Ishikawa (cell line): ENCODE measurements around the gene RAB4B.

ENCODE experiments used
- CEBPB ChIP-seq: IDR thresholded peaks from 2 replicates; pipeline ENCODE4 v1.6.1; 2012
- CREB1 ChIP-seq: IDR thresholded peaks from 2 replicates; pipeline ENCODE4 v1.6.1; 2012; ENCODE audit warnings: low read depth
- EGR1 ChIP-seq: IDR thresholded peaks from 2 replicates; pipeline ENCODE4 v1.6.1; 2012
- EP300 ChIP-seq: IDR thresholded peaks from 2 replicates; pipeline ENCODE4 v1.6.1; 2012; ENCODE audit warnings: borderline replicate concordance
- FOXM1 ChIP-seq: IDR thresholded peaks from 2 replicates; pipeline ENCODE4 v1.6.1; 2012; ENCODE audit warnings: low read depth, borderline replicate concordance
- MAX ChIP-seq: IDR thresholded peaks from 2 replicates; pipeline ENCODE4 v1.6.1; 2012
- NFIC ChIP-seq: IDR thresholded peaks from 2 replicates; pipeline ENCODE4 v1.6.1; 2012
- RAD21 ChIP-seq: IDR thresholded peaks from 2 replicates; pipeline ENCODE4 v1.6.1; 2012; ENCODE audit warnings: low read depth
- REST ChIP-seq: IDR thresholded peaks from 2 replicates; pipeline ENCODE4 v1.6.1; 2012; ENCODE audit warnings: low read depth, mild to moderate bottlenecking
- TAF1 ChIP-seq: IDR thresholded peaks from 2 replicates; pipeline ENCODE4 v1.6.1; 2012; ENCODE audit warnings: low read depth, mild to moderate bottlenecking
- TCF12 ChIP-seq: IDR thresholded peaks from 2 replicates; pipeline ENCODE4 v1.6.1; 2012; ENCODE audit warnings: low read depth
- TEAD4 ChIP-seq: IDR thresholded peaks from 2 replicates; pipeline ENCODE4 v1.6.1; 2012
- USF1 ChIP-seq: IDR thresholded peaks from 2 replicates; pipeline ENCODE4 v1.6.1; 2012
- YY1 ChIP-seq: IDR thresholded peaks from 2 replicates; pipeline ENCODE4 v1.6.1; 2012; ENCODE audit warnings: low read depth
- ZBTB7A ChIP-seq: IDR thresholded peaks from 2 replicates; pipeline ENCODE4 v1.6.1; 2012; ENCODE audit warnings: low read depth

Gene RAB4B

GRCh38 chr19:40808021-40808325 lies 29.9 kb downstream of the RAB4B start:
- TF ChIP-seq TCF12 (no peak), USF1 (no peak), ZBTB7A (no peak), CREB1 (no peak), MAX (no peak), EGR1 (no peak), FOXM1 (no peak), NFIC (no peak), YY1 (no peak), TEAD4 (no peak), REST (no peak), EP300 (no peak), TAF1 (no peak), RAD21 (no peak), CEBPB (no peak)

GRCh38 chr19:40808497-40808896 lies 30.4 kb downstream of the RAB4B start:
- TF ChIP-seq ZBTB7A (no peak), REST (no peak), YY1 (no peak), RAD21 (no peak), EP300 (no peak), TAF1 (no peak), EGR1 (no peak), TEAD4 (no peak), CREB1 (no peak), FOXM1 (no peak), MAX (no peak), CEBPB (no peak), TCF12 (no peak)

- TF ChIP-seq EGR1 = no peak
- TF ChIP-seq TAF1 = no peak
- TF ChIP-seq TCF12 = no peak
- no peak for TF ChIP-seq YY1
- no peak for TF ChIP-seq RAD21
- no peak for TF ChIP-seq REST
- TF ChIP-seq FOXM1 = no peak
- no peak for TF ChIP-seq CREB1
- no peak for TF ChIP-seq TEAD4
- TF ChIP-seq MAX = no peak
- no peak for TF ChIP-seq ZBTB7A
- no peak for TF ChIP-seq USF1
- no peak for TF ChIP-seq NFIC
- no peak for TF ChIP-seq CEBPB
- TF ChIP-seq EP300 = no peak
Measured at GRCh38 chr19:40809358-40810086, 31.5 kb downstream of the RAB4B start.

- TF ChIP-seq CEBPB (no peak), NFIC (no peak), RAD21 (no peak), EGR1 (no peak), TCF12 (no peak), TEAD4 (no peak)
Measured at GRCh38 chr19:40810160-40810559, 32.1 kb downstream of the RAB4B start.
